HUES6 (cell line): ENCODE results near the gene TNS1.
"Not testable (repeated sequence)": the region's sequence is repeated elsewhere in the genome, so short reads cannot be mapped to it uniquely, and the experiment has no call there.

Experiments used
- H3K27ac ChIP-seq: 2 replicates; pipeline ENCODE4 v1.7.0; 2013; ENCODE audit warnings: low read depth, mild to moderate bottlenecking, low read length, inconsistent platforms
- H3K27me3 ChIP-seq: 2 replicates; pipeline ENCODE4 v1.6.1; 2013; ENCODE audit warnings: low read length; ENCODE audit not compliant: control insufficient read depth, insufficient read depth
- H3K36me3 ChIP-seq: 2 replicates; pipeline ENCODE4 v1.6.1; 2013; ENCODE audit warnings: low read length; ENCODE audit not compliant: control insufficient read depth, insufficient read depth
- H3K4me1 ChIP-seq: 2 replicates; pipeline ENCODE4 v1.6.1; 2013; ENCODE audit warnings: low read length; ENCODE audit not compliant: control insufficient read depth, insufficient read depth
- H3K4me3 ChIP-seq: 2 replicates; pipeline ENCODE4 v1.5.1; 2013; ENCODE audit warnings: low read depth, low read length
- H3K9ac ChIP-seq: one replicate; pipeline ENCODE4 v1.6.1; 2013; ENCODE audit warnings: mild to moderate bottlenecking, low read length
- H3K9me3 ChIP-seq: 2 replicates; pipeline ENCODE4 v1.6.1; 2013; ENCODE audit warnings: low read depth, low read length; ENCODE audit not compliant: control insufficient read depth, insufficient read depth

TNS1 gene

GRCh38 chr2:217792626-217793527, 209.9 kb downstream of the TNS1 start:
- no peak overlapping the region for H3K4me3 ChIP-seq
- H3K9me3 ChIP-seq = no peaks in the 10 kb centered on the region; the same call in 1 of the 2 replicates
- H3K27ac ChIP-seq = no peak overlapping the region
- H3K4me1 ChIP-seq = peaks cover 9% of the 10 kb centered on the region; the same call in 1 of the 2 replicates
- no peaks in the 10 kb centered on the region for H3K27me3 ChIP-seq
- H3K9ac ChIP-seq = no peak overlapping the region
- no peaks in the 10 kb centered on the region for H3K36me3 ChIP-seq

- H3K4me1 ChIP-seq = peaks cover 9% of the 10 kb centered on the region; the same call in 1 of the 2 replicates
- peaks cover 7% of the 10 kb centered on the region for H3K9me3 ChIP-seq
- no peak overlapping the region for H3K4me3 ChIP-seq
- H3K36me3 ChIP-seq = no peaks in the 10 kb centered on the region
- H3K27me3 ChIP-seq = no peaks in the 10 kb centered on the region
- H3K9ac ChIP-seq = no peak overlapping the region
- no peak overlapping the region for H3K27ac ChIP-seq
Observed at GRCh38 chr2:217791551-217791950, 211.2 kb downstream of the TNS1 start.

- no peaks in the 10 kb centered on the region for H3K36me3 ChIP-seq
- no peak overlapping the region for H3K27ac ChIP-seq
- peaks cover 7% of the 10 kb centered on the region for H3K9me3 ChIP-seq
- no peak overlapping the region for H3K9ac ChIP-seq
- H3K27me3 ChIP-seq = peaks cover 4% of the 10 kb centered on the region; the same call in 1 of the 2 replicates
- H3K4me3 ChIP-seq = no peak overlapping the region
- peaks cover 9% of the 10 kb centered on the region; the same call in 1 of the 2 replicates for H3K4me1 ChIP-seq
Observed at GRCh38 chr2:217790681-217791392, 212.0 kb downstream of the TNS1 start.

- Histone ChIP-seq H3K4me1 (peaks cover 9% of the 10 kb centered on the region; the same call in 1 of the 2 replicates), H3K27me3 (peaks cover 7% of the 10 kb centered on the region; the same call in 1 of the 2 replicates), H3K36me3 (no peaks in the 10 kb centered on the region), H3K4me3 (no peak overlapping the region), H3K27ac (no peak overlapping the region), H3K9ac (no peak overlapping the region), H3K9me3 (peaks cover 7% of the 10 kb centered on the region)
Observed at GRCh38 chr2:217790195-217790594, 212.6 kb downstream of the TNS1 start.

GRCh38 chr2:217789736-217790181, 213.0 kb downstream of the TNS1 start:
- H3K4me3 ChIP-seq = no peak overlapping the region
- no peak overlapping the region for H3K9ac ChIP-seq
- H3K27me3 ChIP-seq = peaks cover 10% of the 10 kb centered on the region; the same call in 1 of the 2 replicates
- H3K27ac ChIP-seq = no peak overlapping the region
- peaks cover 7% of the 10 kb centered on the region for H3K9me3 ChIP-seq
- peaks cover 6% of the 10 kb centered on the region; the same call in 1 of the 2 replicates for H3K4me1 ChIP-seq
- H3K36me3 ChIP-seq = no peaks in the 10 kb centered on the region

- H3K36me3 ChIP-seq = no peaks in the 10 kb centered on the region
- no peak overlapping the region for H3K27ac ChIP-seq
- peaks cover 5% of the 10 kb centered on the region; the same call in 1 of the 2 replicates for H3K4me1 ChIP-seq
- peaks cover 7% of the 10 kb centered on the region for H3K9me3 ChIP-seq
- 0 out of 2 replicates have a peak overlapping the region, but pooled peaks have one; percentile 10 for H3K4me3 ChIP-seq
- peaks cover 10% of the 10 kb centered on the region; the same call in 1 of the 2 replicates for H3K27me3 ChIP-seq
- H3K9ac ChIP-seq = no peak overlapping the region
Observed at GRCh38 chr2:217789003-217789735, 213.6 kb downstream of the TNS1 start.

- Histone ChIP-seq H3K9me3 (peaks cover 7% of the 10 kb centered on the region), H3K36me3 (no peaks in the 10 kb centered on the region), H3K27ac (no peak overlapping the region), H3K4me1 (peaks cover 5% of the 10 kb centered on the region; the same call in 1 of the 2 replicates), H3K4me3 (no peak overlapping the region), H3K27me3 (peaks cover 10% of the 10 kb centered on the region; the same call in 1 of the 2 replicates), H3K9ac (no peak overlapping the region)
Observed at GRCh38 chr2:217788669-217789002, 214.2 kb downstream of the TNS1 start.

GRCh38 chr2:217787160-217787877, 215.5 kb downstream of the TNS1 start:
- Histone ChIP-seq H3K4me3 (no peak overlapping the region), H3K27ac (no peak overlapping the region), H3K9me3 (peaks cover 7% of the 10 kb centered on the region), H3K9ac (no peak overlapping the region), H3K36me3 (no peaks in the 10 kb centered on the region), H3K4me1 (peaks cover 5% of the 10 kb centered on the region; the same call in 1 of the 2 replicates), H3K27me3 (peaks cover 10% of the 10 kb centered on the region; the same call in 1 of the 2 replicates)

GRCh38 chr2:217786560-217786959, 216.2 kb downstream of the TNS1 start:
- not testable (repeated sequence) for H3K36me3 ChIP-seq, H3K4me1 ChIP-seq, H3K27ac ChIP-seq, H3K9ac ChIP-seq, H3K4me3 ChIP-seq, H3K9me3 ChIP-seq
- H3K27me3 ChIP-seq = peaks cover 10% of the 10 kb centered on the region; the same call in 1 of the 2 replicates

GRCh38 chr2:217785544-217786045, 217.2 kb downstream of the TNS1 start:
- H3K4me1 ChIP-seq = peaks cover 5% of the 10 kb centered on the region; the same call in 1 of the 2 replicates

More at GRCh38 chr2:217785544-217786045, 217.2 kb downstream of the TNS1 start:
- Histone ChIP-seq H3K9ac (no peak overlapping the region), H3K36me3 (no peaks in the 10 kb centered on the region), H3K27ac (no peak overlapping the region), H3K4me3 (no peak overlapping the region), H3K9me3 (peaks cover 7% of the 10 kb centered on the region), H3K27me3 (peaks cover 10% of the 10 kb centered on the region; the same call in 1 of the 2 replicates)
